HG03520 (cell line): ENCODE data around the gene ABCC8.

Source experiments
- ATAC-seq: cut with Tn5 transposase; IDR thresholded peaks from one replicate; pipeline ENCODE4 v1.9.1; 2021; ENCODE audit warnings: mild to moderate bottlenecking, moderate library complexity; ENCODE audit not compliant: unreplicated experiment

Gene ABCC8

DNA sequence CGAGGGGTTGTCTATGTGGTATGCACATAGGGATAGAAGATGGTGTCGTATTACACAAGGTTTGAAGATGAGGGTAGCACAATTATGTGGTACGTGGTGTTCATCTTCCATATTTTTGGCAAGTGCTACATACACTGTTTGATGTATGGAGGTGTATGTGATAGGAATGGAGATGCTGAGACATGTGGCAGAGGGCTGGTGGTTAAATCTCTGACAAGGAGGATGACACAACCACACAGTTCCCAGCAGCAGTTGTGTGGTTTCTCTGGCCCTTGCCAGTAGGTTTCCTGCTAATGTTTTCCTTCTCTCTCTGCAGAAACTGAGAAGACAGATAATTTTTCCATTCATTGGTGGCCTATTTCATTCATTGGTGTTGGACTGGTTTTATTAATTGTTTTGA lies 108.1 kb downstream of the ABCC8 start:
- ATAC-seq: no peak

DNA sequence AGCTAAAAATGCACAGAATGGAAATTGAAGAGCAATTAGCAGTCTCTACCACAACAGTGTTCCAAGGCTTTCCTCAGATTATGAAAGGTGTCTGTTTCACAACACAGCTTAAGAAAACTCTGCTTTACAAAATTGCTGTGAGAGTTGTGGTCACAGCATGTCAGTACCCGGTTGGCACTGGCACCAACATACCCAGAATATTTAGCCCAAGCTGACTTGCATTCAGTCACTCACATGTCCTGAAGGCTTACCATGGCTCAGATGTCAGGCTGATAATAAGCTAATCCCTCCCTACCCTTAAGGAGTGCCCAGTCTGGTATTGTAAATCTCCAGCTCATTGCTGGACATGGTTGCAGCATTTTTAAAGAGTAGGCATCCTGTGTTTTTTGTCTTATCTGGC lies 110.2 kb downstream of the ABCC8 start:
- no peak for ATAC-seq

DNA sequence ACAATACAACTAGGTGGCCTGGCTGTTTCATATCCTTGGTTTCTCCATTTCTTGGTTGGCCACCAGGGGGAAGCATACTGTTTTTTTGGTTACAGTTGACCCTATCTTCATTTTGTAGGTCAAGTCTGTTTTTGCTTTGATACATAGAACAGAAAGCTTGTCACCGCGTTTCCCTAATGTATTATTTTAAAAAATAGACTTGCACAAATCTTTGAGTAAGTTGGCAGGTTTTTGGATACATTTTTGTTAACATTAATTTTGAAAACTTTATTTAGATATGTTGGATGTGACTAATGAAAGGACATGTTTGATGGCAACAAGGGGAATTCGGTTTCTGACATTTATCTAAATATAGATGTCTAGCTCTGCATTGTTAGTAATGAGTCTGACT lies 122.0 kb downstream of the ABCC8 start:
- ATAC-seq: no peak

DNA sequence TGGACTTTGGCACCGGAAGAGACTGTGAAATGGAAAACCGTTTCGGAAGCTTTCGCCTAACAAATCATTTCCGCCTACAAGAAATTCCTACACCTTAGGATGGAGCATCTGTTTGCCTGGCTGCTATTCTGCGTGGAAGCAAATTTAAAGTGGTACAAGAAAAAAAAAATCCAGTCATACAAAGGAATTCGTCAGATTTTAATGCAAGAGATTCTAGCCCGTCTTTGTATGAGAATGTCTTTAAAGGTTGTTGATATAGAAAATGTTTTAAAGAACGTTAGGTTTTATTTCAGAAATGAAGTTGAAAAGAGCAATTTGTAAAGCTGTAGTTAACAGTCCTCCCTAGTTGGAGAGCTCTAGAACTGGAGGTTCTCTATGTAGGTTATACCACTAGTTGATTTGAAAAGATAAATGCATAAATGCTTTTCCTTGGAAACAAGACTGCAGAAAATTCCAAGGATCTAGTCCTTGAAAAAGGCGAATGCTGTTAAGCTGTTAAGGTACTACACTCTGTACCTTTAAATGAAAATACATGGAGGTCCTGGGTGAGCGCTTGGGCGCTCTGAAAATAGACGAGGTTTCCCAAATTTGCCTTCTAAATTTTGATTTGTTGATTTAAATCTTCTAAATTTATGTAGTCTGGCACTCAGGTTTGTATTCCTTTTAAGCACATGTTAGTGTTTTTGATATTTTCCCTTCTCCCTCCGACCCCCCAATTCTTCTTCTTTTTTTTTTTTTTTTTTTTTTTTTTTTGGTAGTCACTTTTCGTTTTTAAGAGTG lies 122.6 kb downstream of the ABCC8 start:
- ATAC-seq: no peak

DNA sequence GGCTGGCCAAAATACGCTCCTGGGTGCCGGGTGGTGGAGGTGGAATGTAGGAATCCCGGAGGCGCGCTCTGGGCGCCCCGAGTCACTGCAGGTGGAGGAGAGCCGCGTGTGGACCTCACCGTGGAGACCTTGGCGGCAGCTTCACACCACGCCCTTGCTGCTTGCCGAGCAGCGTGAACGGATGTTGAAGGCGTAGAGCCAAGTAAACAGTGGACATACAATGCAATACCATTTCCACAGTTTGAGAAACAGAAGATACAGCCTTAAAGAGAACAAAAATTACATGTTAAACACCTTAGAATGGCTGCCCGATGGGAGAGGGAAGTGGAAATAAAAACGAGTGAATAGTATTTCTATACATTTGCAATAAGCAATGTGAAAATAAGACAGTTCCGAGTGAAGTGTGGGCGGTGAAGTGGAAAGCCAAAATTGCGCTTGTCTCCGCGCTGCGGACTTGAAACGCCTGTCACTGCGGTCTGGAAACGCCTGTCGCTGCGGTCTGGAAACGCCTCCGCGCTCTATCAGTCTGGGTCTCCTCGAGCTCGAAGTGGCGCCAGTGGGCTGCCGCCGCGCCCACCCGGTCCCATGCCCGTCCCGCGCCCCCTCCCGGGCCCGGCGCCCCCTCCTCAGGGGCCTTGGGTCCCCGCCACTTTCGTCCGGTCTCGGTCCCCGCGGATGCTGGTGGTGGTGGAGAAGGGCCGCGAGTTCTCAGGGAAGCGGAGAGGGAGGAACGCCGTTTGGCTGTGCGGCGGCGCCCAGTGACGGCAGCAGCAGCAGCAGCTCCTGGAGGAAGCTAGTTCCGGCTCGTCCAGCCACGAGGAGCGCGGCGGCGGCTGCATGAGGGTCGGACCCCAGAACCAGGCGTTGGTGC lies 123.5 kb downstream of the ABCC8 start:
- no peak for ATAC-seq

DNA sequence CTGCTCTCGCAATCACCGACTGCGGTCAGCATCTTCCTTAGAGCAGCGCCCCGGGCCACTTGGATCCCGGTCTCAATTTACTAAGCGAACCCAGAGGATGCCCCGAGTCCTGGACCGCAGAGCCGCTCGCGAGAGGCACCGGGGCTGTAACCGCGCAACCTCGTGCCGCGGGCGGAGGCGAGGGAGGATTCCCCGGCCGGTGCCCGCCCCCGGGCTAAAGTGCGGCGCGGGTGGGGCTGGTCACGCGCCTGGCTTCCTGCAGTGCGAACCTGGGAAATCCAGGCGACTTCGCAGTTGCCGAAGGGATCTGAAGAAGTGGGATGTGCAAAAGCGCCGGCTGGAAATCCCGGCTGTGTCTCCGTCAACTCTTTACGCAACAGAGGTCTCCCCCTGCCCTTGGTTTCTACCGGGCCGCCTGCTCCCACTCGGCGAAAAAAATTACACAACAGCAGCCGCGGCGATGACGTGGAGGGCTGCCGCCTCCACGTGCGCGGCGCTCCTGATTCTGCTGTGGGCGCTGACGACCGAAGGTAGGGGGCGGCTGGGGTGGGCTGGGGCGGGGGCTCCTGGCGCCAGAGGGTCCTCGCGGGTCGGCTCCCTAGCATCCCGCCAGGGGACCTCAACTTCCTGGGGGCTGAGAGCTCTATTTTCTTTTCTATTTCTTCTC lies 125.0 kb downstream of the ABCC8 start, which contains the start of gene NCR3LG1:
Gene NCR3LG1 (plus strand): TSS at position 291 of the 667 bp plus-strand sequence. CDS start 170 bp downstream, at position 461.
- no peak for ATAC-seq

DNA sequence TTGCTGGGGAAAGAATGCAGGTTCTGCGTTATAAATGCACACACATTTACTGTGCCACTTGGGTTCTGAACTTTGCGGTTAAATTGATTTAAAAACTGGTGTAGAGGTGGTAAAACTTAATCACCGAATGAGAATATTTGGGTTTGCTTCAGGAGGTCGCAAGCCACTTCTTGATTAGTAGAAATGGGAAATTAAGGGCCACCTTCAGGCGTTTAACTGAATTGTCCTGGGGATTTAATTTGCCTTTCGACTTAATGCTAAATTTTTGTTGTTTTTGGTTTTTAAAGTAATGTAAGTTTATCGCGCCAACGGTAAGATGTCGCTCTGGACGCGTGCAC lies 125.5 kb downstream of the ABCC8 start:
- ATAC-seq: no peak

DNA sequence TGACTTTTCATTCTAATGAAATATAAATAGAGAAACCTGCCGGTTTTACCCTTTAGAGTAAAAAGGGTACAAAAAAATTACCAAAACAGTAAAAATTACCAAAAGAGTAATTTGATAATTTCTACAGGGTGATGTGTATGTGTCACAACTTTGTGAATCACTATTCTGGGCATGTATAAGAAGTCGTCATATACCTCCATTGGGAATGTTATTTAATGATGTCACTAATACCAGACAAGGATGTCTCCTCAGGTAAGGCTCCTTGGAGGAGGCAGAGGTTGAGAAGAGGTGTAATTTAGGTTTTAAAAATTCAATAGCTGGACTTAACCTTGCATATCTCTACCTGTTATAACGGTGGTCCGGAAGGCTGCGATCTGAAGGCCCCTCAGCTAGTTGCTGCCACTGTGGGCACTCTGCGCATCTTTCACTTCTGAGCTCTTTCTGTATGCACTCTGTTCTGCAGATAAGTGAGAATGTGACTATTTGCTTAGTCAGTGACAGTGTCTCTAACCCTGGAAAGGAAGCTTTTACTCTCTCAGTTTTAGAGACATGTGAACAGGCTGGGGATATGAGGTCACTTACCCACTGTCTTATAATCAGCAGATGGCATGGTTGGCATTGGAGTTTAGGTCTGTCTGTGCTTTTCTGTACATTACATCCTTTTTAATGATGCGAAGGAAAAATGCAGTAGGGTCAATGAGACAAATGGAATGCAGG lies 126.0 kb downstream of the ABCC8 start:
- no peak for ATAC-seq

DNA sequence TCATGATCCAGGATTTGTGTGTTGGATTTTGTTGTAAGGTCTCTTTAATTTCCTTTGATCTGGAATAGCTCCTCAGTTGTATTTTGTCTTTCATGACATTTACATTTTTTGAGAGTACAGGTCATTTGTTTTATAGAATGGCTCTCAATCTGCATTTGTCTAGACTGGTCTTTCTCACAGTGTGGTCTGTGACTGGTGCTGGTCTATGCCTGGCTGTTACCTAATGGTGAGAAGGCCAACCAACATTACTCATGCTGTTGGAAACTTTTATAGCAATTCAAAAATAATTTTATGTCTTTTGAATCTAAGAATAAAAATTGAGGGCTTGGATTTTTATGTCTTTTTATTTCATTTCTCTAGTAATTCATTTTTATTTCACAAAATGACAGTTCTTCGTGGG lies 129.0 kb downstream of the ABCC8 start:
- no peak for ATAC-seq

DNA sequence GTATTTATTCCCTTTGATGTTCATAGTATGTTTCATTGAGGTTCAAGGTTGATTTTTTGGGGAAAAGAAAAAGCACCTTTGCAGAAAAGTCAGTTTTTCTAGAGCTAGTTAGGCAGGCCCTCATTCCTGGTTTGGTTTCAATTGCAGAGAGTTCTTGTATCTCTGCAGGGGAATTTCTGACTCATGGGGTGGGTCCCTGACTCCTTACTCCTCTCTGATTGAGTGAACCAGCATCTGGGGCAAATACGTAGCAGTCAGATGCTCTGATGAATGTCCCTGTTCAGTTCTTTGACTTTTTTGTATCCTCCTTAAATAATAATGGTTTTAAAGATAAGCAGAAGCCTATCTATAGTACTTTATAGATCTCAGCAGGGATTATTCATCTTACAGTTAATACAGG lies 132.7 kb downstream of the ABCC8 start:
- ATAC-seq: no peak

DNA sequence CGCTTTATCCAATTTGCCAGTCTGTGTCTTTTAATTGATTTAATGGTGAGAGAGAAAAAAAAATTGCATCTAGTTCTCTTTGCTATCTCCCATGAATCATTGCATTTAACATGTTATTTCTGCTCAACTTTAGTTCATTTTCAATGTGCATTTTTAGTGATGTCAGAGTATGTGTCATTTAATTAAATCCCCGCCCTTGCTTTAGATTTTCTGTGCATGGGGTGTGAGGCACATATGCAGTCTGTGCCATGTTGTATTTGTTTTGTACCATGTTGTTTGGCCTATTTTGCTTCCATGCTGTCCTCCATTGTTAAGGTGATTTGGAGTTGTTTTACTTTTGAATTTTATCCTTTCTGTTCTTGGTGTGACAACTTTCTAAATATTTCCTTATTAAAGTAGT lies 133.4 kb downstream of the ABCC8 start:
- ATAC-seq: no peak
